ENCODE data around the gene FLT3.

DNA sequence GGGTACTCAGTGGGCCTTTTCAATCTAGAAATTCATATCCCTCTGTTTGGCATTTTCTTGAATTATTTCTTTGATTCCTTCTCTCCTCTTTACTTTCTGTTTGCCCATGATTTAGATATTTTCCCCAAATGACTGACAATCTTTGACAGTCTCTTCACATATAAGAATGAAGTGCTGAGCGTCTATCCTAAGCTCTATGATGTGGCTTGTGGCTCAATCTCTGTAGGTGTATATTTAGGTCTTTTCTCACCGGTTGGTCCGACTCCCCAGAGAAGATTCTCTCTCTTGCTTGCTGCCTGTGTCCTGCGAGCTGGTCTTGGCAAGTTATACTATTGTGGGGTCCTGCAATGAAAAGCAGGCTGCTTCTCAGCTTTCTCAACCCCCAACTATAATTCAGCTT is 29.0 kb downstream of the FLT3 start:
- TF ChIP-seq EP300 (IDR thresholded peaks at IDR 0.05; ENCODE audit: borderline replicate concordance) (no peak), CEBPB (IDR thresholded peaks at IDR 0.05) (no peak), TAF1 (IDR thresholded peaks at IDR 0.05; ENCODE audit: low read depth) (no peak), NFIC (IDR thresholded peaks at IDR 0.05) (no peak), CREB1 (IDR thresholded peaks at IDR 0.05; ENCODE audit: low read depth) (no peak), FOXM1 (IDR thresholded peaks at IDR 0.05; ENCODE audit: borderline replicate concordance, low read depth) (no peak), EGR1 (IDR thresholded peaks at IDR 0.05) (no peak), RAD21 (IDR thresholded peaks at IDR 0.05; ENCODE audit: low read depth) (no peak), REST (IDR thresholded peaks at IDR 0.05; ENCODE audit: low read depth) (no peak)
- TF ChIP-seq, protein P1, sequence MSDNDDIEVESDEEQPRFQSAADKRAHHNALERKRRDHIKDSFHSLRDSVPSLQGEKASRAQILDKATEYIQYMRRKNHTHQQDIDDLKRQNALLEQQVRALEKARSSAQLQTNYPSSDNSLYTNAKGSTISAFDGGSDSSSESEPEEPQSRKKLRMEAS (IDR thresholded peaks at IDR 0.05), result no peak
- TF ChIP-seq, protein P2, sequence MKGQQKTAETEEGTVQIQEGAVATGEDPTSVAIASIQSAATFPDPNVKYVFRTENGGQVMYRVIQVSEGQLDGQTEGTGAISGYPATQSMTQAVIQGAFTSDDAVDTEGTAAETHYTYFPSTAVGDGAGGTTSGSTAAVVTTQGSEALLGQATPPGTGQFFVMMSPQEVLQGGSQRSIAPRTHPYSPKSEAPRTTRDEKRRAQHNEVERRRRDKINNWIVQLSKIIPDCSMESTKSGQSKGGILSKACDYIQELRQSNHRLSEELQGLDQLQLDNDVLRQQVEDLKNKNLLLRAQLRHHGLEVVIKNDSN (IDR thresholded peaks at IDR 0.05), result no peak

Measured in Ishikawa (cell line).